ENCODE data around the gene ELOVL7.
"Not testable (repeated sequence)": the region's sequence is repeated elsewhere in the genome, so short reads cannot be mapped to it uniquely, and the experiment has no call there.

ELOVL7 gene

GRCh38 chr5:60829490-60830266 lies 14.4 kb downstream of the ELOVL7 start:
- no peak for DNase-seq (ENCODE audit: low spot score)

- no peak for DNase-seq (ENCODE audit: low spot score)
Measured at GRCh38 chr5:60827201-60827600, 16.9 kb downstream of the ELOVL7 start.

- no peak for DNase-seq (ENCODE audit: low spot score)
Measured at GRCh38 chr5:60826653-60827052, 17.4 kb downstream of the ELOVL7 start.

- DNase-seq (ENCODE audit: low spot score), result no peak
Measured at GRCh38 chr5:60823574-60823973, 20.5 kb downstream of the ELOVL7 start.

GRCh38 chr5:60822285-60822556 lies 21.8 kb downstream of the ELOVL7 start:
- DNase-seq (ENCODE audit: low spot score), result no peak

- no peak for DNase-seq (ENCODE audit: low spot score)
Measured at GRCh38 chr5:60821488-60822284, 22.4 kb downstream of the ELOVL7 start.

- no peak for DNase-seq (ENCODE audit: low spot score)
Measured at GRCh38 chr5:60820593-60821487, 23.2 kb downstream of the ELOVL7 start.

GRCh38 chr5:60816138-60816537 lies 27.9 kb downstream of the ELOVL7 start:
- DNase-seq (ENCODE audit: low spot score), result not testable (repeated sequence)

GRCh38 chr5:60814498-60814897 lies 29.6 kb downstream of the ELOVL7 start:
- DNase-seq (ENCODE audit: low spot score), result no peak

- no peak for DNase-seq (ENCODE audit: low spot score)
Measured at GRCh38 chr5:60812426-60812825, 31.6 kb downstream of the ELOVL7 start.

GRCh38 chr5:60811105-60811504 lies 33.0 kb downstream of the ELOVL7 start:
- no peak for DNase-seq (ENCODE audit: low spot score)

- DNase-seq (ENCODE audit: low spot score), result no peak
Measured at GRCh38 chr5:60810438-60811085, 33.5 kb downstream of the ELOVL7 start.

- no peak for DNase-seq (ENCODE audit: low spot score)
Measured at GRCh38 chr5:60809891-60810425, 34.1 kb downstream of the ELOVL7 start.

GRCh38 chr5:60806591-60807243 lies 37.4 kb downstream of the ELOVL7 start:
- no peak for DNase-seq (ENCODE audit: low spot score)

- DNase-seq (ENCODE audit: low spot score), result no peak
Measured at GRCh38 chr5:60805463-60805862, 38.6 kb downstream of the ELOVL7 start.

- DNase-seq (ENCODE audit: low spot score), result no peak
Measured at GRCh38 chr5:60803712-60804111, 40.4 kb downstream of the ELOVL7 start.

GRCh38 chr5:60802986-60803385 lies 41.1 kb downstream of the ELOVL7 start:
- no peak for DNase-seq (ENCODE audit: low spot score)

- DNase-seq (ENCODE audit: low spot score), result no peak
Measured at GRCh38 chr5:60802226-60802625, 41.8 kb downstream of the ELOVL7 start.

- no peak for DNase-seq (ENCODE audit: low spot score)
Measured at GRCh38 chr5:60797482-60798153, 46.5 kb downstream of the ELOVL7 start.

- DNase-seq (ENCODE audit: low spot score), result not testable (repeated sequence)
Measured at GRCh38 chr5:60795424-60795950, 48.6 kb downstream of the ELOVL7 start.

Data from left forelimb (tissue), 1 donor.